ENCODE measurements around the gene KMT5B.

KMT5B gene

DNA sequence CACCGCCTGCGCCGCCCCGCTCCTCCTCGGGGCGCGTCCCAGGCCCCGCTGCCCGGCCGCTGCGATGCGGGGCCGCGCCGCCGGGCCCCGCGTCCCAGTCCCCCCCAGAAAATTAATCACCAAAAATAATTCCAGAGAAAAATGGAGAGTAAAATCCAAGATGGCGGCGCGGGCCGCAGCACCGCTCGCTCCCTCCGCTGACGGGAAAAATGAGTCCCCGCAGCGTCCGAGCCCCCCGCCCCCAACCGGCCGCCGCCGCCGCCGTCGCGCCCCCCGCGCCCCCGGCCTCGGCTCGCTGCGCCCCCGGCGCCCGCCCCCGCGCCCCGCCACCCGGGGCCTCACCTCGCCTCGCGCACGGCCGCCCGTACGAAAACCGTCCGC lies at the start of gene KMT5B:
TSS of gene KMT5B (minus strand) at position 162 of the 381 bp plus-strand sequence. CDS start 23,220 bp downstream, outside the sequence.
- peaks cover 38% of the 10 kb centered on the region for H3K4me1 ChIP-seq (ENCODE audit: control insufficient read depth, insufficient read depth, low read length)

DNA sequence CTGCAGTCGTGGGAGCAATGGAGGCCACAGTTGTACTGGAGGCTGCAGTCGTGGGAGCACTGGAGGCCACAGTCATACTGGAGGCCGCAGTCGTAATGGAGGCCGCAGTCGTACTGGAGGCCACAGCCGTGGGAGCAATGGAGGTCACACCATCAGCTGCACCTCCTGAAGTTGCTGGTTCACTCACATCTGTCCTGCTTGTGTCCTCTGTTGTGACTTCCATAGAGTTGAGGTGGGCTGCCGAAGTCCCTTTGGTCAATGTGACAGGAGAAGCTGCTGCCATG lies 49.4 kb upstream of the KMT5B start:
- no peak overlapping the region for H3K9ac ChIP-seq (ENCODE audit: low read length in 2 of 2)
- no peaks in the 10 kb centered on the region for H3K27me3 ChIP-seq (ENCODE audit: control insufficient read depth in 1 of 2, insufficient read depth in 2 of 2, low read length in 2 of 2)
- H3K36me3 ChIP-seq (ENCODE audit: control insufficient read depth in 2 of 2, insufficient read depth in 2 of 2, low read length in 2 of 2), result peaks cover 44 to 50% of the 10 kb centered on the region in 2 donors
- no peaks in the 10 kb centered on the region for H3K9me3 ChIP-seq (ENCODE audit: control insufficient read depth in 2 of 2, low read length in 2 of 2)
- H3K27ac ChIP-seq (ENCODE audit: low read length), result no peak overlapping the region
- H3K4me1 ChIP-seq (ENCODE audit: control insufficient read depth, insufficient read depth, low read length), result peaks cover 7% of the 10 kb centered on the region
- no peak overlapping the region for H3K4me3 ChIP-seq (ENCODE audit: low read length in 2 of 2)

More for the DNA sequence above, at the start of gene KMT5B:
- Histone ChIP-seq H3K4me3 (ENCODE audit: low read length in 2 of 2) (peak within 1 kb of the TSS; percentile 93 to 98), H3K36me3 (ENCODE audit: control insufficient read depth in 2 of 2, insufficient read depth in 2 of 2, low read length in 2 of 2) (no peaks in the 10 kb centered on the region), H3K27me3 (ENCODE audit: control insufficient read depth in 1 of 2, insufficient read depth in 2 of 2, low read length in 2 of 2) (no peaks in the 10 kb centered on the region), H3K9me3 (ENCODE audit: control insufficient read depth in 2 of 2, low read length in 2 of 2) (no peaks in the 10 kb centered on the region), H3K27ac (ENCODE audit: low read length) (peak within 1 kb of the TSS; percentile 92), H3K9ac (ENCODE audit: low read length in 2 of 2) (peak within 1 kb of the TSS; percentile 86 to 89)

DNA sequence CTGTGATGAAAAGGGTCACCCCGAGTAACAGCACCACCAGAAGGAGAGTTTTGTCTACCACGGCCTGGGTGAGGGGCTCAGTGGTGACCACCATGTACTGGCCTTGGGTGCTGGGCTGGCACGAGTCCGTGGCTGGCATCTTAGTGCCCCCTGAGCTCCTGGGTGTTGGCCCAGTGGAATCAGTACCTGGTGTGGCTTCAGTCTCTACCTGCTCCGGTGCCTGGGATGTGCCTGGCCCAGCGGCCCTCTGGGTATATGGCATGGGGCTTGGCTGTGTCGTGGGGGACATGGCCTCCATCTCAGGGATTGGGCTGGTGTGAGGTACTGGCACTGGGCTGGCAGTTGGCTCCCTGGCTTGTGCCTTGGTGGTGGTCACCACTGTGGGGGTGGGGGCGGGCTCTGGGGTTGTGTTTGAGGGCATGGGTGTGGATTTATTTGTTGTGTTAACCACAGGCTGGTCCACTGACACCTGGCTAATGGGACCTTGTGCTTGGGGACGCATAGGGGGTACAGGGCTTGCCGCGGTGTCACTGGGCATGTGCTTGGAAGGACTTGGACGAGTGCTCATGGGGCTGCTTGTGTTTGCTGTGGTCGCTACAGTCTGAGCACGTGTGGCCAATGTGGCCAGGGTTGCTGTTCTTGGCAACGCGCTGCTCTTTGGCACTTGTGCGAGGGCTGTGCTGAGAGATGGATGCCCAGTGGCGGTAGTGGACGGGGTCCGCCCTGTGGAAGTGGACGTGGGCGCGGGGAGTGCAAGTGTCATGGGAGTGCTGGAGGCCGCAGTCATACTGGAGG lies 48.9 kb upstream of the KMT5B start:
- H3K4me1 ChIP-seq (ENCODE audit: control insufficient read depth, insufficient read depth, low read length), result peaks cover 8% of the 10 kb centered on the region
- H3K27me3 ChIP-seq (ENCODE audit: control insufficient read depth in 1 of 2, insufficient read depth in 2 of 2, low read length in 2 of 2), result no peaks in the 10 kb centered on the region
- no peak overlapping the region for H3K4me3 ChIP-seq (ENCODE audit: low read length in 2 of 2)
- H3K9ac ChIP-seq (ENCODE audit: low read length in 2 of 2), result no peak overlapping the region
- no peak overlapping the region for H3K27ac ChIP-seq (ENCODE audit: low read length)
- H3K36me3 ChIP-seq (ENCODE audit: control insufficient read depth in 2 of 2, insufficient read depth in 2 of 2, low read length in 2 of 2), result peaks cover 39 to 45% of the 10 kb centered on the region in 2 donors
- H3K9me3 ChIP-seq (ENCODE audit: control insufficient read depth in 2 of 2, low read length in 2 of 2), result no peaks in the 10 kb centered on the region

DNA sequence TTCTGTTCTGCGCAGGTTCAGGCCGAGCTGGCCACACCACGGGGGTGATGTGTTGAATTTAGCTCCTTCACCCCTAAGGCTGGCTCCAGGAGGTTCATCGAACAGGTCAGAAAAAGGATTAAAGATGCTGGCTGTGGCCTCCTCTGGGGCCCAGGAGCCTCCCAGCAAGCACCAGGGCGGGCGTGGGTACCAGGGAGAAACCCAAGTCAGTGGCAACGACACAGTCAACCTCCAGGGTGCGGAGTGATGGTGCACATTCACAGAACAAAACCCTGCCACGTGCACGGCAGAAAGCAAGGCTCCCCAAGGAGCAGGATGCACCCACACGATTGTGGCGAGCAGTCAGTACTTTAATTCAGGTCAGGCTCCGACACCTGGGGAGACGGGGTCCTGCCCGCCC lies 47.9 kb upstream of the KMT5B start:
- no peak overlapping the region for H3K4me3 ChIP-seq (ENCODE audit: low read length in 2 of 2)
- no peak overlapping the region for H3K27ac ChIP-seq (ENCODE audit: low read length)
- no peaks in the 10 kb centered on the region for H3K9me3 ChIP-seq (ENCODE audit: control insufficient read depth in 2 of 2, low read length in 2 of 2)
- H3K27me3 ChIP-seq (ENCODE audit: control insufficient read depth in 1 of 2, insufficient read depth in 2 of 2, low read length in 2 of 2), result no peaks in the 10 kb centered on the region
- peaks cover 32 to 39% of the 10 kb centered on the region in 2 donors for H3K36me3 ChIP-seq (ENCODE audit: control insufficient read depth in 2 of 2, insufficient read depth in 2 of 2, low read length in 2 of 2)
- peaks cover 8% of the 10 kb centered on the region for H3K4me1 ChIP-seq (ENCODE audit: control insufficient read depth, insufficient read depth, low read length)
- H3K9ac ChIP-seq (ENCODE audit: low read length in 2 of 2), result no peak overlapping the region

DNA sequence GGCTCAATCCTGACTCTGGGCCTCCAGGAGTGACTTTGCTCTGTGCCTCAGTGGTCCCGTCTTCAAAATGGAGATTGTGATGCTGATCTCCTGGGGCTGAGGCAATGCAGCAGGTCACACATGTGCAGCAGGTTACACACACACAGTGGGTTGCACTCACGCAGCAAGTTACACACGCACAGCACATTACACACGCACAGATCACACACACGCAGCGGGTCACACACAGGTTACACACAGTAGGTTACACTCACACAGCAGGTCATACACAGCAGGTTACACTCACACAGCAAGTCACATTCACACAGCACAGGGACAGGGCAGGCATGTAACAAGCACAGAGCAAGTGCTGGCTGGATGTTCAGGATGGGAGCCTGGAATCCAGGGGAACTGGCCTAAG lies 47.4 kb upstream of the KMT5B start:
- peaks cover 32 to 36% of the 10 kb centered on the region in 2 donors for H3K36me3 ChIP-seq (ENCODE audit: control insufficient read depth in 2 of 2, insufficient read depth in 2 of 2, low read length in 2 of 2)
- H3K9me3 ChIP-seq (ENCODE audit: control insufficient read depth in 2 of 2, low read length in 2 of 2), result no peaks in the 10 kb centered on the region
- H3K27ac ChIP-seq (ENCODE audit: low read length), result no peak overlapping the region
- no peak overlapping the region for H3K9ac ChIP-seq (ENCODE audit: low read length in 2 of 2)
- H3K27me3 ChIP-seq (ENCODE audit: control insufficient read depth in 1 of 2, insufficient read depth in 2 of 2, low read length in 2 of 2), result no peaks in the 10 kb centered on the region
- peaks cover 8% of the 10 kb centered on the region for H3K4me1 ChIP-seq (ENCODE audit: control insufficient read depth, insufficient read depth, low read length)
- no peak overlapping the region for H3K4me3 ChIP-seq (ENCODE audit: low read length in 2 of 2)

DNA sequence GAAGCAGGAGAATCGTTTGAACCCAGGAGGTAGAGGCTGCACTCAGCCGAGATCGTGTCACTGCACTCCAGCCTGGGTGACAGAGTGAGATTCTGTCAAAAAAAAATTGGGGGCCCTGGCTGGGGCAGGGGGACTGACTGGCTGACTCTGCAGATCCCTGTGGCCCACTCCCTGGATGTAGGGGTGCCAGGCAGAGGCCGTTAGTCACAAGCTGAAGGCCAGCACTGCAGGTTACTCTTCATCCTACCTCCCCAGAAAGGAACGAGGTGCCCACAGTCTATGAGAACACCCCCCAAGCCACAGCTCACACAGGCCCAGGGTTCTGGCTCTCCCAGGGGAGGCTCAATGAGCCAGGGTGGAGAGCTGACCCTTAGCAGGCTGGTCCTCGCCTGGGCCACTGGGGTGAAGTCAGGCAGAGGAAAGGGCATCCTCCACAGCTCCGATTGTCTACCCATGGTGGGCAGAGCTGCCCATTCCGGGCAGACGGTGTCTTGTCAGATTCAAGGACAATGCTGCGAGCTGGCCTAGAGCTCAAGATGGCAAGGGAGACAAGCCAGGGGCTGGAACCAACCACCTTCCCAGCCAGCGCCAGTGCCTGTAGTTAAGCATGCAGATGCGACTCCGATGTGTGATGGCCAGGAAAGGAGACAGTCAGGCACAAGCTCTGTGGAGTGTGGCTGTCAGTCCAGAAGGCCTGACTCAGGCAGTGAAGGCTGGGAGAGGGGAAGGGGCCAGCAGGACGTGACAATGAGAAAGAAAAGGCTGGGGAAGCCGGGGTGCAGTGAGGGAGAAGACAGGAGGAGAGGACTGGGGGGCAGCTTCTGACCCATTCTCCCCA lies 46.2 kb upstream of the KMT5B start:
- no peak overlapping the region for H3K27ac ChIP-seq (ENCODE audit: low read length)
- no peaks in the 10 kb centered on the region for H3K27me3 ChIP-seq (ENCODE audit: control insufficient read depth in 1 of 2, insufficient read depth in 2 of 2, low read length in 2 of 2)
- no peak overlapping the region for H3K4me3 ChIP-seq (ENCODE audit: low read length in 2 of 2)
- H3K9me3 ChIP-seq (ENCODE audit: control insufficient read depth in 2 of 2, low read length in 2 of 2), result no peaks in the 10 kb centered on the region
- H3K36me3 ChIP-seq (ENCODE audit: control insufficient read depth in 2 of 2, insufficient read depth in 2 of 2, low read length in 2 of 2), result peaks cover 28 to 29% of the 10 kb centered on the region in 2 donors
- no peak overlapping the region for H3K9ac ChIP-seq (ENCODE audit: low read length in 2 of 2)
- peaks cover 8% of the 10 kb centered on the region for H3K4me1 ChIP-seq (ENCODE audit: control insufficient read depth, insufficient read depth, low read length)

DNA sequence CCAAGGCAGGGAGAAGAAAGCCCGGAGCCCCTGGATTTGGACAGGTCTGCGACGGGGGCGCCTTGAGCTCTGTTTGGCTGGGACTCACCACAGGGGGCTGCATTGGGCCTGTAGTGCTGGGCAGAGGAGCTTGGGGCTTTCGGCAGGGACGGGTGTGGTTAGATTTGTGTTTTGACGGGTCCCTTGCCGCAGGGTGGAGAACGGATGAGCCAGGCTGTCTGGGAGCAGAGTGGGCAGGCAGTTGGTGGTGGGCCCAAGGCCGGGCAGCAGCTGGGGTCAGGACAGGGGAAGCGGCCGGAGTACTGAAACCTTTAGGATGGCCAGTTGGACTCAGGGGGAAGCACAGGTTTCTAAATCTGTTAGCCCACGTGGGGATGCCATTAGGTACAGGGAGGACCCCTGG lies 45.3 kb upstream of the KMT5B start:
- Histone ChIP-seq H3K9ac (ENCODE audit: low read length in 2 of 2) (peak overlapping the region in 1 of 2 donors; percentile 28), H3K4me1 (ENCODE audit: control insufficient read depth, insufficient read depth, low read length) (peaks cover 8% of the 10 kb centered on the region), H3K9me3 (ENCODE audit: control insufficient read depth in 2 of 2, low read length in 2 of 2) (no peaks in the 10 kb centered on the region), H3K27ac (ENCODE audit: low read length) (peak overlapping the region; percentile 31), H3K4me3 (ENCODE audit: low read length in 2 of 2) (no peak overlapping the region), H3K27me3 (ENCODE audit: control insufficient read depth in 1 of 2, insufficient read depth in 2 of 2, low read length in 2 of 2) (no peaks in the 10 kb centered on the region), H3K36me3 (ENCODE audit: control insufficient read depth in 2 of 2, insufficient read depth in 2 of 2, low read length in 2 of 2) (peaks cover 24 to 25% of the 10 kb centered on the region in 2 donors)

DNA sequence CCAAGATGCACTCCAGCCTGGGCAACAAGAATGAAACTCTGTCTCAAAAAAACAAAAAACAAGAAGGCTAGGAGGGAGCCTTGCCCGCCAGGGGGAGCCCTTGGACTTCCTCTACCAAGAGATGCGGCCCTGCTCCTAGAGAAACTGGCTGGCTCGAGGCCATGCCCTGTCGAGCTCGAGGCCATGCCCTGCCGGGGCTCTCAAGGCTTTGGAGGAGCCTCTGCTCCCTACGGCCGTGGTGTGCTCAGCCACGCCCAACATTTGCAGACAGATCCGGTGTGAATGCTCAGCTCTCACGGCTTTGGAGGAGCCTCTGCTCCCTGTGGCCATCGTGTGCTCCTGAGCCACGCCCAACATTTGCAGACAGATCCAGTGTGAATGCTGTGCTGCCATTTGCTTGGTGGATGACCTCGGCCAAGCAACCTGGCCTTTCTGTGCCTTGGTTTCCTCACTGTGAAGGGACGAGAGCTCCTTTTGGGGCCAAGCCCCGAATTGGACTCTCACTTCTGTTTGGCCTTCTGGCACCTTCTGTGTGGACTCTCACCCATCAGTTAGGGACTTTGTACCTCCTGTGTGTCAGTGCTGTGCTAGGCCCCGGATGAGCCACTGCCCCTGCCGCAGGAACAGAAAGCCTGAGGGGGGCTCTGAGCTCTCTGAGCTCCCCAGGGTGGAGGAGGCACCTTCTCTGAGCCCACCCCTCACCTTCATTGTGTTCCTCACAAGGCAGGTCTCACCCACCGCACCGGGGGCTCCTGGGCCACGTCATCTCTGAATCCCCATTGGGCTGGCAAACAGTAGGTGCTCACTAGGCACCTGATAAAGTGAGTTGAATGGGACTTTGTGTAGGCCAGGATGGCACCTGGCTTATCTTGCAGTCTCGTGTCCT lies 44.6 kb upstream of the KMT5B start:
- Histone ChIP-seq H3K9ac (ENCODE audit: low read length in 2 of 2) (peak overlapping the region in 1 of 2 donors; percentile 36), H3K27me3 (ENCODE audit: control insufficient read depth in 1 of 2, insufficient read depth in 2 of 2, low read length in 2 of 2) (no peaks in the 10 kb centered on the region), H3K36me3 (ENCODE audit: control insufficient read depth in 2 of 2, insufficient read depth in 2 of 2, low read length in 2 of 2) (peaks cover 19 to 20% of the 10 kb centered on the region in 2 donors), H3K4me1 (ENCODE audit: control insufficient read depth, insufficient read depth, low read length) (peaks cover 8% of the 10 kb centered on the region), H3K4me3 (ENCODE audit: low read length in 2 of 2) (peak overlapping the region; percentile 33 to 66), H3K27ac (ENCODE audit: low read length) (peak overlapping the region; percentile 31), H3K9me3 (ENCODE audit: control insufficient read depth in 2 of 2, low read length in 2 of 2) (no peaks in the 10 kb centered on the region)

DNA sequence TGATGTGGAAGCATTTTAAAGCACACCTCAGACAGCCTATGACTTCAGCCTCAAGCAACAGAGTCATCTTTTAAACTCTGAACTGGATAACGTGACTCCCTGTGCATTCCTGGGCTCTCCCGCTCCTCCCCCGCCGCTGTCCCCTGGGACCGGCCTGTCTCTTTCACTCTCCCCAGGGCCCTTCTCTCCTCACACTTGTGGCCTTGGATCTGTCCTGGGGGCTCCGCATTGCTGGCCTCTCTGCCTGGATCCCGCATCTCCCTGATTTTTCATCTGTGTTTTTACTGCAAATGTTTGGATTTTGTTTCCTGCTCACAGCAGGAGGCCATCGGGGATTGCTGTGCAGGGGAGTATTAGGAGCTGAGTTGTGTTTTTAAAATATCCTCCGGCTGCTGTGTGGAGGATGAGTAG lies 43.2 kb upstream of the KMT5B start:
- H3K9me3 ChIP-seq (ENCODE audit: control insufficient read depth in 2 of 2, low read length in 2 of 2), result no peaks in the 10 kb centered on the region
- no peak overlapping the region for H3K27ac ChIP-seq (ENCODE audit: low read length)
- no peaks in the 10 kb centered on the region for H3K27me3 ChIP-seq (ENCODE audit: control insufficient read depth in 1 of 2, insufficient read depth in 2 of 2, low read length in 2 of 2)
- H3K4me1 ChIP-seq (ENCODE audit: control insufficient read depth, insufficient read depth, low read length), result peaks cover 8% of the 10 kb centered on the region
- peak overlapping the region in 1 of 2 donors; percentile 28 for H3K9ac ChIP-seq (ENCODE audit: low read length in 2 of 2)
- peaks cover 8 to 12% of the 10 kb centered on the region in 2 donors for H3K36me3 ChIP-seq (ENCODE audit: control insufficient read depth in 2 of 2, insufficient read depth in 2 of 2, low read length in 2 of 2)
- no peak overlapping the region for H3K4me3 ChIP-seq (ENCODE audit: low read length in 2 of 2)

DNA sequence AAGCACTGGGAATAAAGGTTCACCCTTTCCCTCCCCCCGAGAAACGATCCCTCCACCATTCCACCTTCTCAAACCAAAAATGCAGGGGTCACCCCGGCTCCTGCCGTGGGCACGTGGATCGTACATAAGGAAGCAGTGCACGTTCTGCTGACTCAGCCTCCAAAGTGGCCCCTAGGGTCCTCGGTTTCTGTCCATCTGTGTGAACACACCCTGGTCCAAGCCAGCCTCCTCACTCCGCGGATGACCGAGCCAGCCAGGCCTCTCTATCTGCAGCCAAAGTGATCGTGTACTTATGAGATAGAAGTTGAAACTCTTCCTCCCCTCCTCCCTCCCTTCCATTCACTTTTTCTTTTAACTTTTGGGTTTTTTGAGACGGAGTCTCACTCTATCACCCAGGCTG lies 42.4 kb upstream of the KMT5B start:
- H3K36me3 ChIP-seq (ENCODE audit: control insufficient read depth in 2 of 2, insufficient read depth in 2 of 2, low read length in 2 of 2), result peaks cover under 1 to 4% of the 10 kb centered on the region in 2 donors
- no peaks in the 10 kb centered on the region for H3K27me3 ChIP-seq (ENCODE audit: control insufficient read depth in 1 of 2, insufficient read depth in 2 of 2, low read length in 2 of 2)
- no peak overlapping the region for H3K9ac ChIP-seq (ENCODE audit: low read length in 2 of 2)
- no peak overlapping the region for H3K27ac ChIP-seq (ENCODE audit: low read length)
- peaks cover 8% of the 10 kb centered on the region for H3K4me1 ChIP-seq (ENCODE audit: control insufficient read depth, insufficient read depth, low read length)
- H3K4me3 ChIP-seq (ENCODE audit: low read length in 2 of 2), result no peak overlapping the region
- no peaks in the 10 kb centered on the region for H3K9me3 ChIP-seq (ENCODE audit: control insufficient read depth in 2 of 2, low read length in 2 of 2)
